Measurements from ENCODE around the gene ACOT7. TPM values are rescaled to one million over a fixed set of nuclear protein-coding genes. Genes with fewer than 3 reads are reported as not detected.
"Not testable (repeated sequence)": the region's sequence is repeated elsewhere in the genome, so short reads cannot be mapped to it uniquely, and the experiment has no call there.

Gene ACOT7
- total RNA-seq, 4 donors from 2014 or later = 5.6 to 55.0 (median 31.0) TPM

DNA sequence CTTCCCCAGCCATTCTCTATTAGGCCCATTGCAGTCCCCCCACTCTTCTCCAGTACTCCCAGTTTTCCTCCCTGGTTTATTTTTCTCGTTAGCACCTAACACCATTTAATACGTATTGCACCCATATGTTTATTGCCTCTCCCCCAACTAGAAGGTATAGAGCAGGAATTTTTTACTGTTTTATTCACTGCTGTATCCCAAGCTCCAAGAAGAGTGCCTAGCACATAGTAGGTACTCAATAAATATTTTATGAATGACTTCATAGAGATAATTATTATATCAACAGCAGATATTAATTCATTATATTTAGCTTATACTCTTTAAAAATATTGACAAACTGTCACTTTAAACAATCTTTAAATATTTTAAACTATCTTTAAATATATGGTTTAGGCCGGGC lies 5.7 kb upstream of the ACOT7 start:
- no peak overlapping the region for H3K27ac ChIP-seq
- intact Hi-C loops (cut with DNase I; ENCODE audit: low total_unique reads) (no loop called here), in situ Hi-C loops (cut with MboI; ENCODE audit: low pct_ligation_motif_present in 1 of 4, low pct_unique_long_range_greater_than_20kb in 1 of 4, low sequenced_read_pairs in 3 of 4) (no loop called here)
- peaks cover under 1 to 4% (median under 1%) of the 10 kb centered on the region in 4 donors for H3K4me1 ChIP-seq
- no peak overlapping the region for H3K4me3 ChIP-seq
- 80 to 82% methylated on average over 3 of the region's 3 CpGs for WGBS, 2 donors (ENCODE audit: low coverage in 1 of 2)
- TF ChIP-seq, protein P1, sequence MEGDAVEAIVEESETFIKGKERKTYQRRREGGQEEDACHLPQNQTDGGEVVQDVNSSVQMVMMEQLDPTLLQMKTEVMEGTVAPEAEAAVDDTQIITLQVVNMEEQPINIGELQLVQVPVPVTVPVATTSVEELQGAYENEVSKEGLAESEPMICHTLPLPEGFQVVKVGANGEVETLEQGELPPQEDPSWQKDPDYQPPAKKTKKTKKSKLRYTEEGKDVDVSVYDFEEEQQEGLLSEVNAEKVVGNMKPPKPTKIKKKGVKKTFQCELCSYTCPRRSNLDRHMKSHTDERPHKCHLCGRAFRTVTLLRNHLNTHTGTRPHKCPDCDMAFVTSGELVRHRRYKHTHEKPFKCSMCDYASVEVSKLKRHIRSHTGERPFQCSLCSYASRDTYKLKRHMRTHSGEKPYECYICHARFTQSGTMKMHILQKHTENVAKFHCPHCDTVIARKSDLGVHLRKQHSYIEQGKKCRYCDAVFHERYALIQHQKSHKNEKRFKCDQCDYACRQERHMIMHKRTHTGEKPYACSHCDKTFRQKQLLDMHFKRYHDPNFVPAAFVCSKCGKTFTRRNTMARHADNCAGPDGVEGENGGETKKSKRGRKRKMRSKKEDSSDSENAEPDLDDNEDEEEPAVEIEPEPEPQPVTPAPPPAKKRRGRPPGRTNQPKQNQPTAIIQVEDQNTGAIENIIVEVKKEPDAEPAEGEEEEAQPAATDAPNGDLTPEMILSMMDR (IDR thresholded peaks at IDR 0.05) = no peak
- TF ChIP-seq EP300 (IDR thresholded peaks at IDR 0.05; ENCODE audit: low read depth) (no peak), POLR2A (IDR thresholded peaks at IDR 0.05) (no peak)
- H3K36me3 ChIP-seq = no peaks in the 10 kb centered on the region
- no peak for DNase-seq
- no peaks in the 10 kb centered on the region for H3K27me3 ChIP-seq
- no peaks in the 10 kb centered on the region for H3K9me3 ChIP-seq

DNA sequence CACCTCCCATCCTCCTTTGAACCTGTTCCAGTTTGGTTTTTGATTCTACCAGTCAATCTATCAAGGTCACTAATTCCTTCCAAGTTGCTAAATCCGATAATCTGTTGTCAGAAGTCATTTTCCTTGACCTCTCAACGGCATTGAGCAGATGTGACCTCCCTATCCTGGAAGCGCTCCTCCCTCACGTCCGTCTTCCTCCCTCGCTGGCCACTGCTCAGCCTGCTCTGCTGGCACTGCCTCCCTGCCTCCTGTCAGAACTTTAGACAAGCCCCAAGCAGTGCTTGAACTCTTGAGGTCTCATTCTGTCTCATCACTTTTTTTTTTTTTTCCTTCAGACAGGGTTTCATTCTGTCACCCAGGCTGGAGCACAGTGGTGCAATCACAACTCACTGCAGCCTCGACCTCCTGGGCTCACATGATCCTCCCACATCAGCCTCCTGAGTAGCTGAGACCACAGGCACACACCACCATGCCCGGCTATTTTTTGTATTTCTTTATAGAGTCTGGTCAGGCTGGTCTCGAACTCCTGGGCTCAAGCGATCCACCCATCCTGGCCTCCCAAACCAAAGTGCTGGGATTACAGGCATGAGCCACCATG lies 4.4 kb upstream of the ACOT7 start:
- Histone ChIP-seq H3K4me1 (peaks cover 4 to 5% (median 4%) of the 10 kb centered on the region in 4 donors), H3K36me3 (no peaks in the 10 kb centered on the region), H3K27ac (no peak overlapping the region), H3K27me3 (no peaks in the 10 kb centered on the region), H3K4me3 (no peak overlapping the region), H3K9me3 (no peaks in the 10 kb centered on the region)
- in situ Hi-C loops (cut with MboI; ENCODE audit: low pct_ligation_motif_present in 1 of 4, low pct_unique_long_range_greater_than_20kb in 1 of 4, low sequenced_read_pairs in 3 of 4) = no loop called here
- intact Hi-C loops (cut with DNase I; ENCODE audit: low total_unique reads) = no loop called here
- DNase-seq = no peak
- 60 to 82% methylated on average over 6 to 10 of the region's 10 CpGs for WGBS, 2 donors (ENCODE audit: low coverage in 1 of 2)
- no peak for TF ChIP-seq POLR2AphosphoS5 (IDR thresholded peaks at IDR 0.05)
- no peak for TF ChIP-seq EP300 (IDR thresholded peaks at IDR 0.05; ENCODE audit: low read depth)
- no peak for TF ChIP-seq POLR2A (IDR thresholded peaks at IDR 0.05)
- TF ChIP-seq, protein P1 (IDR thresholded peaks at IDR 0.05) = no peak

DNA sequence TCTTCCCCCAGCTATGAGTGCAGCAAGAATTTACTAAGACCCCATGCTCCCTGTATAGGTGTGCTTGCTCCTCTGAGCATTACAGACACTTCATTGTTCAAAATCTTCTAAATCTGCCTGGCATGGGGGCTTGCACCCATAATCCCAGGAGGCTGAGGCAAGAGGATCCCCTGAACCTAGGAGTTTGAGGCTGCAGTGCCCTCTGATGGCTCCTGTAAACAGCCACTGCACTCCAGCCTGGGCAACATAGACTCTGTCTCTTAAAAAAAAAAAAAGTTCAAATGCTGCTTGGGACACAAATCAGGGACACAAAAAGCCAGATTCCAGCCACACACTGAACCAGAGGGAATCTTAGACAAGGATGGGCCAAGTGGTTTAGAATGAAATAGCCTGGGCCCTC lies 3.4 kb upstream of the ACOT7 start:
- TF ChIP-seq POLR2AphosphoS5 (IDR thresholded peaks at IDR 0.05) (no peak), EP300 (IDR thresholded peaks at IDR 0.05; ENCODE audit: low read depth) (no peak), POLR2A (IDR thresholded peaks at IDR 0.05) (no peak)
- TF ChIP-seq, protein P1 (IDR thresholded peaks at IDR 0.05) = no peak
- Histone ChIP-seq H3K4me1 (peaks cover 8 to 13% (median 13%) of the 10 kb centered on the region in 4 donors), H3K9me3 (no peaks in the 10 kb centered on the region), H3K27ac (no peak overlapping the region), H3K36me3 (no peaks in the 10 kb centered on the region), H3K27me3 (no peaks in the 10 kb centered on the region), H3K4me3 (no peak overlapping the region)
- in situ Hi-C loops (cut with MboI; ENCODE audit: low pct_ligation_motif_present in 1 of 4, low pct_unique_long_range_greater_than_20kb in 1 of 4, low sequenced_read_pairs in 3 of 4) = no loop called here
- intact Hi-C loops (cut with DNase I; ENCODE audit: low total_unique reads) = no loop called here
- no peak for DNase-seq

DNA sequence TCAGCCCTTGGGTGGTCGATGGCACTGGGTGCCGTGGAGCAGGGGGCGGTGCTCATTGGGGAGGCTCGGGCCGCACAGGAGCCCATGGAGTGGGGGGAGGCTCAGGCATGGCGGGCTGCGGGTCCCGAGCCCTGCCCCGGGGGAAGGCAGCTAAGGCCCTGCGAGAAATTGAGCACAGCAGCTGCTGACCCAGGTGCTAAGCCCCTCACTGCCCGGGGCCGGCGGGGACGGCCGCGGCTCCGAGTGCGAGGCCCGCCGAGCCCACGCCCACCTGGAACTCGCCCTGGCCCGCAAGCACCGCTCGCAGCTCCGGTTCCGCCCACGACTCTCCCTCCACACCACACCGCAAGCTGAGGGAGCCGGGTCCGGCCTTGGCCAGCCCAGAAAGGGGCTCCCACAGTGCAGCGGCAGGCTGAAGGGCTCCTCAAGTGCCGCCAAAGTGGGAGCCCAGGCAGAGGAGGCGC lies 2.2 kb upstream of the ACOT7 start:
- H3K27ac ChIP-seq; DNase-seq; H3K27me3 ChIP-seq; in situ Hi-C loops (cut with MboI; ENCODE audit: low pct_ligation_motif_present in 1 of 4, low pct_unique_long_range_greater_than_20kb in 1 of 4, low sequenced_read_pairs in 3 of 4); intact Hi-C loops (cut with DNase I; ENCODE audit: low total_unique reads); H3K4me3 ChIP-seq; H3K9me3 ChIP-seq; H3K36me3 ChIP-seq: not testable (repeated sequence)
- H3K4me1 ChIP-seq = peaks cover 8 to 20% (median 18%) of the 10 kb centered on the region in 4 donors
- 96% methylated on average over 24 of the region's 34 CpGs; no CpG with 5 or more reads in 1 of the 2 donors for WGBS, 2 donors (ENCODE audit: low coverage in 1 of 2)

DNA sequence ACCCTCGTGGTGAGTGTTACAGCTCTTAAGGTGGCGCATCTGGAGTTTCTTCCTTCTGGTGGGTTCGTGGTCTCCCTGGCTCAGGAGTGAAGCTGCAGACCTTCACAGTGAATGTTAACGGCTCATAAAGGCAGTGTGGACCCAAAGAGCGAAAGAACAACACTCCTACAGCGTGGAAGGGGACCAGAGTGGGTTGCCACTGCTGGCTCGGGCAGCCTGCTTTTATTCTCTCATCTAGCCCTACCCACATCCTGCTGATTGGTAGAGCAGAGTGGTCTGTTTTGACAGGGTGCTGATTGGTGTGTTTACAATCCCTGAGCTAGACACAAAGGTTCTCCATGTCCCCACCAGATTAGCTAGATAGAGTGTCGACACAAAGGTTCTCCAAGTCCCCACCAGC lies 1.6 kb upstream of the ACOT7 start:
- in situ Hi-C loops (cut with MboI; ENCODE audit: low pct_ligation_motif_present in 1 of 4, low pct_unique_long_range_greater_than_20kb in 1 of 4, low sequenced_read_pairs in 3 of 4); intact Hi-C loops (cut with DNase I; ENCODE audit: low total_unique reads); H3K36me3 ChIP-seq; H3K27me3 ChIP-seq; H3K9me3 ChIP-seq; H3K4me3 ChIP-seq; DNase-seq: not testable (repeated sequence)
- Histone ChIP-seq H3K4me1 (peaks cover 8 to 20% (median 18%) of the 10 kb centered on the region in 4 donors), H3K27ac (peak overlapping the region in 1 of 4 donors; percentile 94)
- 75 to 90% methylated on average over 6 to 8 of the region's 8 CpGs for WGBS, 2 donors (ENCODE audit: low coverage in 1 of 2)

Data from transverse colon (tissue), 4 donors.